ENCODE measurements around the gene PSMB1.
A peak's percentile ranks its signal among the peaks of the same experiment; 100 is the strongest.
"Not testable (repeated sequence)": the region's sequence is repeated elsewhere in the genome, so short reads cannot be mapped to it uniquely, and the experiment has no call there.

Gene PSMB1

DNA sequence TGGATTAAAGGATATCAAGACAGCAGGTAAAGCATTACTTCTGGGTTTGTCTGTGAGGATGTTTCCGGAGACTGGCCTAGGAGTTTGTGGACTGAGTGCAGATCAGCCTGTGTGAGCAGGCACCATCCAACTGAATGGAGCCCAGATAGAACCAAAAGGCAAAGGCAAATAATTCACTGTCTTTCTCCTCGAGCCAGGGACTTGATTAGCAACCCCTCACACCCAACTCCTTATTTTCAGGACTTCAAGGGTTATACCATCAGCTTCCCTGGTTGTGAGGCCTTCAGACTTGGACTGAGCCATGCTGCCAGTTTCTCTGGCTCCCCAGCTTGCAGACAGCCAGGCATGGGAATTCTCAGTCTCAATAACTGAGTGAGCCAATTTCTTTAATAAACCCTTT is 19.3 kb downstream of the PSMB1 start:
- DNase-seq = no peak

DNA sequence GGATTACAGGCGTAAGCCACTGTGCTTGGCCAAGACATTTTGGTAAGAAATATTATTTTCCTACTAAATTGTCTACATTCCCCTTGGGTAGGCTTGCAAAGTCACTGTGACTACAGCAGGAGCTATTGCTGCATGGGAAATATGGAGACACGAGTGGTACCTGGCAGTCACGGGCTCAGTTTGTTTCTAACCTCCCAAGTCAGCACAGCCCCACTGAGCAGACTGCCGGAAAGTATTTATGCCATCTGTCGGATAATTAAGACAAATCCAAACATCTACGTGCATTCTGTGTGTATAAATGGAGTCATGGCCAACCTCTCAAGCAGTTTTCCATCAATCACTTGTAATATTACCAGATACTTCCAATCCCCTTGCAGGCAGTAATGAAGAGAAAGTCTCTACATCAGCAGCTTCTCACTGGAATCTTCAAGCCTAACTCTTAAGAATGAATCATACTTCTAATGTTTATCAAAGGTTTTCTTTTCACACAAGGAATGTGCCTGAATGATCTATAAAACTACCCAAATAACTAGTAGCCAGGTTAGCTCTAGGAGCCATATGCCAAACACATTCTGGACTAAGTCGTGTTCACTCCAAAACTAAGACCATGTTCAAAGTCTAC is 20.1 kb downstream of the PSMB1 start:
- no peak for DNase-seq

DNA sequence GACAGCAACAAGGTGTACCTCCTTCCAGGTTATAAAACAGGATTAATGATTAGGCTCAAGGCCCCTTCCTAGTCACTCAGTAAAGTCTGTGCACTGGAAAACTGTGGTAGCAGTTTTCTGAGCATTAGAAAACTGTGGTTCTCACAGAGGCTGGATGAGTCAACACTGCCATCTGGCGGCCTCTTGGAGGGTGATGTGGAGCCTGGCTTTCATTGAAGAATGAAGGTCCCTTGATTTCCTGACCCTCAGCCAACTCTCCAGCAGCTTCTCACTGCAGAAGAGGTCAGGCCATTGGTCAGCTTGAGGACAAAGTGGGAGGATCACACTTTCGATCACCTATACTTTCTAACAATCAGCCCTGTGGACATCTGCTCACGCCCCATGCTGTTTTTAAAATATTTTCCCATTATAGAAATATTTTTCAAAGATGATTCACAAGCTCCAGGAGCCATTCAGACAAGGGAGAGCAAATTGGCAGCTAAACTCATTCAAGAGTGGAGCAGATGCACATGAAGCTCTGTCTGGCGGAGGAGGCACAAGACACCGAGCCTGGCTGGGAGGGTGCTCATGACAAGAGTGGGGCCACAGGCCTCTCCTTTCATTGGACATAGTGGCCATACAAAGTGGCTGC is 23.2 kb downstream of the PSMB1 start:
- DNase-seq = peak; percentile 73

DNA sequence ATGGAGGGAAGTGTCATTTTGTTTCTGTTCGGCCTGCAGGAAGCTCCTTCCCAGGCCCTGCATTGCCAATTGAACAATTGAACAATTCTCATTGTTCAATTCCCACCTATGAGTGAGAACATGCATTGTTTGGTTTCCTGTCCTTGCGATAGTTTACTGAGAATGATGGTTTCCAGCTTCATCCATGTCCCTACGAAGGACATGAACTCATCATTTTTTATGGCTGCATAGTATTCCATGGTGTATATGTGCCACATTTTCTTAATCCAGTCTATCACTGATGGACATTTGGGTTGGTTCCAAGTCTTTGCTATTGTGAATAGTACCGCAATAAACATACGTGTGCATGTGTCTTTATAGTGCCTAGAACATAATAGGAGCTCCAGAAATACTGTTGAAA is 25.1 kb downstream of the PSMB1 start:
- DNase-seq = not testable (repeated sequence)

DNA sequence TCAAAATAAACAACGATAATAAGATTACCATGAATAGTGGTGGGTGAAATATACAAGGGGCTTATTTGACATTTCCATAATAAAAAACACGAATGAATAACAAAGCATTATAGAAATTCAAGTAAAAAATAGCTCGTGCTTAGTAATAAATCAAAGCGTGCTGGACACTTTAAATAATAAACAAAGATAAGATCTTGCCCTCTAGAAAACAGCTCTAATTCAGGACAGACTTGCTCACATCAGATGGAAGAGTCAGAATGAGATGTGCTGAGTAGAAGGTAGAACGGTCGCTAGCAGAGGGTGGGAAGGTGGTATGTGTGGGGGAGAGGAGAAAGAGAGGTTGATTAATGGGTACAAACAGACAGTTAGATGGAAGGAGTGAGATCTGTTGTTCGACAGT is 27.3 kb downstream of the PSMB1 start:
- DNase-seq = no peak

DNA sequence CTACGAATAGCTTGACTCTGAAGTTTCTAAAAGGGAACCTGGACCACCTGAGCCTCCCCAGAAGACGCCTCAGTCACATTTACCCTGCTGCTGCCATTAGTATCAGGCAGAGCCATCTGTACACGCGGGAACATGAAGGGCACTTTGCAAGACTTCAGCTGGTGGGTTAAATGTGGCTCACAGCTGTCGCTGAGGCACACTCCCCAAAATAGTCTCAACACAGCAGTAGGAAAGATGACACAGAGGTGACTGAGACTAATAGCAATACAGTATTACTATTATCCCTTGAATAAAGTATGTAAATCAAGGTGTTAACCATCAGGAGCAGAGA is 29.0 kb downstream of the PSMB1 start:
- DNase-seq = no peak

DNA sequence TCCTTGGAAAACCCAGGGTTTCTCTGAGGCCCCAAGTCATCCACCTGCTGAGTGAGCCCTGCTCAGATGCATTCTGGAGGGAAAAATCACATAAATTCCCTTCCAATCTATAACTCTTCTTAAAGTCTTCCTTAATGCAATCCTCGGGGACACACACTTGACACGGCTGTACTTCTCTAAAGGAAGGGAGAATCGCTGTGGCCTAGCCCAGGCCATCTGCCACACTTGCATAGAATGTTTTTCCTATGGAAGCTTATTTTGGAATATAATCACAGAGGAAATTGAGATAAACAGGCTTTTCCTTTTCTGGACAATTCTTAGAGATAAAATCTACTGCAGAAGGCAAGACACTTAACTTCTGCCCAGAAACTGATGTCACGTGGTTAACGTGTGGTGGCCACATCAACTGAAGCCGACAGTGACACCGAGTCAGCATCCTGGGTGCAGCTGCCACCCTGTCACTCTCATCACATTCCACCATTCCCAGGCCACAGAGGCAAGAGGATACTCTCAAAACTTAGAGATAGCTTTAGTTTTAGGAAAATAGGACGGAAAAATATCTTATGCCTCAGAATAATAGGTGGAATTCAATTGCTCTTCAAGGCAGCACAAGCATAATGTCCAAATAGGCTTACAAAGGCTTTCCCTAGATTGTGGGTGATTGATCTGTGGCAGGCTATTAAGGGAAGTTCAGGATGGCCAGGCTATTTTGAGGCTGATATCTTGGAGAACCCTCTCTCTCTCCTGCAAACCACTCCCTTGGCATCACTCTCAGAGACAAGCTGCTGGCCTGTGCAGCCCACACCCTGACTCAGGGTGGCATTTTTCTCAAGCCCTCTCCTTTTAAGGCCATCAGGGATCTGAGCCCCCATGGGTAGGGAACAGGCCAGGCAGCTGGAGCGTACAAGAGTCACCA is 29.6 kb downstream of the PSMB1 start:
- no peak for DNase-seq

DNA sequence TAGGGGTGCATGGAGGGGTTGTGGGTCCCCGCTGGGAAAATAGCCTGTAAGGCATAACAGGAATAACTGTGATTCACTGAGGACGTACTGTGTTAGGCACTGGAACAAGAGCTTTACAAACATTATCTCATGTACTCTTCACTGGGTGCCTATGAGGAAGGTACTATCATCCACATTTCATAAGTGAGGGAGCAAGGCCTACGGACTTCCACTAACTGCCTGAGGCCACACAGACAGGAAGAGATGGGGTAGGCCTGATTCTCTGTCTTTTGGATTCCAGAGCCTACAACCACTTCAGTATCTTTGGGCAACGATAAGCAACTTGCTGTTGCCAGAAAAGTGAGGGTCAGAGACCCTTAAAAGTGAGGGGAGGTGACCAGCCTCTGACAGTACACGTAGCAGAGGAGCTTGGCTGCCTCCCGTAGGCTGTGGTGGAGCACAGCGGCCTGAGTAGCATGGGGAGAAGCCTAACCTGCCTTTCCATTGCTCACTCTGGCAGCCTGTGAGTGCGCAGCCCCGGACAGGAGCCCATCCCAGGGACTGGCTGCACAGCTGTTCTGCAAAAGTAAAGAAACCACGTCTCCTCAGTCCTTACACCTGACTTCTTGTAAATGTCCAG is 30.4 kb downstream of the PSMB1 start:
- DNase-seq = peak; percentile 18

DNA sequence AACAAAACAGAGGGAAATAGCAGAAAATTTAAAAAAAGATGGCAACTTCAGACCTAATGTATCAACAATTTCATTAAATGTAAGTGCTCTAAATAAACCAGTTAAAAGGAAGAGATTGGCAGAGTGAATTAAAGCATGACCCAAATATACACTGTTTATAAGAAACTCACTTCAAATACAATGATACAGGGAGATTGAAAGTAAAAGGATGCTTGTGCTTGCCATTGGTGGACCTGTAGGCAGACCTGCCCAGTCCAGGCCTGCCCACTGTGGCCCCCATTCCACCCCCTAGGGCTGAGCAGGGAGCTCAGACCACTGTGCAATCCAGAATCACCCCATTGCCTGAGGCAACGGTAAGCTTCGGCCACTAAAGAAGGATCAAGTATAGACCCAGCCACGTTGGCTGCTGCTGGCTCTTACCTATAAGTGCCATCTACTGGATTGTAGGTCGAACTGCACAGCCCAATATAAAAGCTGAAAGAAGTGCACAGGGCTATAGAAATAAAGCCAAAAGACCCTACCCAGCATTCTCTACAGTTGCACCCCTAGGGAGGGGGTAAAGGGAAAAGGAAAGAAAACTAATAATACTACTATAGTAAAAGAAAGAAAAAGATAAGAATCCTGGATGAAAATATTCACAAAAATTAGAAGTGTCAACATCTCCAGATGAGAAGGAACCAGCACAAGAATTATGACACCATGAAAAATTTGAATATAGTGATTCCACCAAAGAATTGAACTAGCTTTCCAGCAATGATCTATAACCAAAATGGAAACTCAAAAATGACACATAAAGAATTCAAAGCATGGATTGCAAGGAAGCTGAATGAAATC is 36.1 kb downstream of the PSMB1 start:
- DNase-seq = peak; percentile 78

DNA sequence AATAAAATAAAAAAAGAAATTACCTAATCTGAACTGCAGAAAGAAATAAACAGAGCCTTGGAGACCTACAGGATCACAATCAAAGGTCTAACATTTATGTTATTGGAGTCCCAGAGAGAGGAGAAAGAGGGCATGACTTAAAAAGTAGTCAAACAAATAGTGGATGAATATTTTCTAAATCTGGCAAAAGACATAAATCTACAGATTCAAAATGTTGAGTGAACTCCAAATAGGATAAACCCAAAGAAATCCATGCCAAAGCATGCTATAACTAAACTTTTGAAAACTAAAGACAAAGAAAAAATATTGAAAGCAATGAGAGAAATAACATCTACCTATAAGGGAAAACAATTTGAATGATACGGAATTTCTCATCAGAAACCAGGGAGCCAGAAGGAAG is 38.2 kb downstream of the PSMB1 start:
- no peak for DNase-seq

DNA sequence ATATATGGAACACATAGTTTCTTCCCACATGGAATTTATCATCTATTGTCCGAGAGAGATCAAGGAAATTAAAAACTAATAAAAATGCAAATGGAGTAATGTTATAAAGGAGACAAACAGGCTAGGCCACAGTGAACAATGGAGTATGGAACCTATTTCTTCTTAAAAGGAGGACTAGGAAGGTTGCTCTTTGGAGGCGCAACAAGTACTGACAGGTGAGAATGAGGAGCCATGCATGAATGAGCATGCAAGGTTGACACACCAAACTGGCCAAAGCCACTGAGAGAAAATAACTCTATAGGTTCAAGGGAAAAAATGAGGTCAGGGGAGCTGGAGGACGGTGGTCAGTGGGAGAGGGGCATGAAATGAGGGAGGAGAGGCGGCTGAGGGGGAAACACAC is 40.9 kb downstream of the PSMB1 start:
- no peak for DNase-seq

DNA sequence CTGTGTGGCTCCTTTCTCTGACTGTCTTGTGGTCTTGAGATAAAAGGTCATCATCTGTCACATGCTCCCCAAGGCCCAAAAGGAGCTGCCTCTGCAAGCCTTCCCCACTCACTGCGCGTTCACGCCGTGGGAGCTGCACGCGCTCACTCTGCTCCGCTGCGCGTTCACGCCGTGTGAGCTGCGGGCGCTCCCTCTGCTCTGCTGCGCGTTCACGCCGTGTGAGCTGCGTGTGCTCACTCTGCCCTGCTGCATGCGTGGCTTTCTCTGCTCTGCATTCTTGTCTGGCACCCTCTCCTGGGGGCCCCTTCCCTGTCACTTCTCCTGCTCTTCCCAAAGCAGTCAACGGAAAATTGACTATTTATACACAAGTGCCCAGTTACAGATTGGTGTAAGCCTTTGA is 42.5 kb downstream of the PSMB1 start:
- DNase-seq = no peak

DNA sequence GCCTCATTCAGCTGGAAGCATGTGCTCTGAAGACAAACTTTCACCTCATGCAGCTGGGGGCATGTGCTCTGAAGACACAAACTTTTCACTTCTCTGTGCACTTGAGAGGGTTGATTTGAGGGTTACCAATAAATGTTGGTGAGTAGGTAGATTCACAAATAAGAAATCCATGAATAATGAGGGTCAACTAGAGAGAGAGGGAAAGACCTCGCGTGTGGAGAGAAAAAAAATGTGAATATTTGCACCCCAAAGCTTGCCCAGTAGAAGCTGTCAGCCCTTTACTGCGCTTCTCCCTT is 43.4 kb downstream of the PSMB1 start:
- no peak for DNase-seq

DNA sequence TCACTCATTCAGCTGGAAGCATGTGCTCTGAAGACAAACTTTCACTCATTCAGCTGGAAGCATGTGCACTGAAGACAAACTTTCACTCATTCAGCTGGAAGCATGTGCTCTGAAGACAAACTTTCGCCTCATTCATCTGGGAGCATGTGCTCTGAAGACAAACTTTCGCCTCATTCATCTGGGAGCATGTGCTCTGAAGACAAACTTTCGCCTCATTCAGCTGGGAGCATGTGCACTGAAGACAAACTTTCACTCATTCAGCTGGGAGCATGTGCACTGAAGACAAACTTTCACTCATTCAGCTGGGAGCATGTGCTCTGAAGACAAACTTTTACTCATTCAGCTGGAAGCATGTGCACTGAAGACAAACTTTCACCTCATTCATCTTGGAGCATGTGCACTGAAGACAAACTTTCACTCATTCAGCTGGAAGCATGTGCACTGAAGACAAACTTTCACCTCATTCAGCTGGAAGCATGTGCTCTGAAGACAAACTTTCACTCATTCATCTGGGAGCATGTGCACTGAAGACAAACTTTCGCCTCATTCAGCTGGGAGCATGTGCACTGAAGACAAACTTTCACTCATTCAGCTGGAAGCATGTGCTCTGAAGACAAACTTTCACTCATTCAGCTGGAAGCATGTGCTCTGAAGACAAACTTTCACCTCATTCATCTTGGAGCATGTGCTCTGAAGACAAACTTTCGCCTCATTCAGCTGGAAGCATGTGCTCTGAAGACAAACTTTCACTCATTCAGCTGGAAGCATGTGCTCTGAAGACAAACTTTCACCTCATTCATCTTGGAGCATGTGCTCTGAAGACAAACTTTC is 44.0 kb downstream of the PSMB1 start:
- not testable (repeated sequence) for DNase-seq

DNA sequence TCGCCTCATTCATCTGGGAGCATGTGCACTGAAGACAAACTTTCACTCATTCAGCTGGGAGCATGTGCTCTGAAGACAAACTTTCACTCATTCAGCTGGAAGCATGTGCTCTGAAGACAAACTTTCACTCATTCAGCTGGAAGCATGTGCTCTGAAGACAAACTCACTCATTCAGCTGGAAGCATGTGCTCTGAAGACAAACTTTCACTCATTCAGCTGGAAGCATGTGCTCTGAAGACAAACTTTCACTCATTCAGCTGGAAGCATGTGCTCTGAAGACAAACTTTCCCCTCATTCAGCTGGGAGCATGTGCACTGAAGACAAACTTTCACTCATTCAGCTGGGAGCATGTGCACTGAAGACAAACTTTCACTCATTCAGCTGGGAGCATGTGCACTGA is 44.8 kb downstream of the PSMB1 start:
- not testable (repeated sequence) for DNase-seq

DNA sequence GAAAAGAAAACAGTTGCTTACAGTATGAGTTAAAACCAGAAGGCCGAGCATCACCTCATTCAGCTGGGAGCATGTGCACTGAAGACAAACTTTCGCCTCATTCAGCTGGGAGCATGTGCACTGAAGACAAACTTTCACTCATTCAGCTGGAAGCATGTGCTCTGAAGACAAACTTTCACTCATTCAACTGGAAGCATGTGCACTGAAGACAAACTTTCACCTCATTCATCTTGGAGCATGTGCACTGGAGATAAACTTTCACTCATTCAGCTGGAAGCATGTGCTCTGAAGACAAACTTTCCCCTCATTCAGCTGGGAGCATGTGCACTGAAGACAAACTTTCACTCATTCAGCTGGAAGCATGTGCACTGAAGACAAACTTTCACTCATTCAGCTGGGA is 45.4 kb downstream of the PSMB1 start:
- not testable (repeated sequence) for DNase-seq

DNA sequence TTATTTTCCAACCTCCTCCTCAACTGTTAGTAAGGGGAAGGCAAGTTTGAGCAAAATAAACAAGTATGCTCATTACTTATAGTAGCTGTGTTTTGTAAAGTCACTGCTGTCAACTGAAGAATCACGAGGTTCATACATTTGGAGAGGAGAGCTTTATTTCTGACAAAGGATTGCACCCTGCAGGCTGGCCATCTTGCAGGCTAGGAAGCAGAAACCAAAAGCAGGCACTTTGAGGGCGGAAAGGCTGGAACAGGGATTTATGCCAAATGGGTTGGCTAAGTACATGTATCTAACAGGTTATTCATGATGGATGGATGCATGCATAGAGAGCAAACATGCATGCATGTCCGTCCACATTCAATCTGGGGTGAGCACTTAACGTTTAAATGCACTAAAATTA is 46.7 kb downstream of the PSMB1 start:
- no peak for DNase-seq

DNA sequence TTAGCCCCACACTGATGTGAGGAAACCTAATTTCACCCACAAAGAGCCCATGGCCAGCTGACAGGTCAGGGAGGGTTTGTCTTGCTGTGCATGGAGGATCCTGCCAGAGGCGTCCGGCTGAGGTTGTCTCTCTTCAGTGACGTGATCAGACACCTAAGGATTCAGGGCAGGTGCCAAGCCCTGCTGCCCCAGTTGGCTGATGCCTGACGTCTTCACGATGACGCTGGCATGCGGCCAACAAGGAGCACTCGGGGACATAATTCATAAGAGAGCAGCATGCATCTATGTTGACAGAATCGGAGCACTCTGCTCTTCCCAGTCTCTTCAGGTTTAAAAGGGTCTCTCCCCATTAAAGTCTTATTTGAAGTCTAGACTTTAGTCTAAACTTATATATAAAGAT is 47.8 kb downstream of the PSMB1 start:
- DNase-seq = no peak

DNA sequence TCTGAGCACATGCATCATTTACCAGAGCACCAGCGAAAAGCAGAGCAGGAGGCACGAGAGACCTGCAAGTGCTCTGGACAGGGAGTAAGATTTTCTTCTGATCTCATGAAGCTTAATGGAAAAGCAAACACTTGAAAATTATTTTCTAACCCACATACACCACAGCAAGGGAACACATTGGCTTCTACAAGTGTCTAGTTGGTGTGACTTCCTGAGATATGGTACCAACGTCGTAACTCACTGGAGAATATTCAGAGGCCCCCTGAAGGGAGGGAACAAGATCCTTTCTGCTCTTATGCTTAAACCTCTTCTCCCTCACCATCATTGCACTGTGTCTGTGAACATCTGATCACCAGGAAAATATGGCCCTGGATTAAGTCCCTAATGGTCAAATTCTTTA is 48.6 kb downstream of the PSMB1 start:
- no peak for DNase-seq

DNA sequence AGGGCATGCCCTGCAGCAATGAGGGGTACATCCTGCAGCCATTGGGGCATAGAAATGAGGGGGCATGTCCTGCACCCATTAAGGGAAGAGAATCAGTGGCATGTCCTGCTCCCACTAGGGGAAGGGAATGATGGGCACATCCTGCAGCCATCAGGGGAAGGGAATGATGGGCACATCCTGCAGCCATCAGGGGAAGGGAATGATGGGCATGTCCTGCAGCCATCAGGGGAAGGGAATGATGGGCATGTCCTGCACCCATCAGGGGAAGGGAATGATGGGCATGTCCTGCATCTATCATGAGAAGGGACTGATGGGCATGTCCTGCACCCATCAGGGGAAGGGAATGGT is 49.7 kb downstream of the PSMB1 start:
- no peak for DNase-seq

DNA sequence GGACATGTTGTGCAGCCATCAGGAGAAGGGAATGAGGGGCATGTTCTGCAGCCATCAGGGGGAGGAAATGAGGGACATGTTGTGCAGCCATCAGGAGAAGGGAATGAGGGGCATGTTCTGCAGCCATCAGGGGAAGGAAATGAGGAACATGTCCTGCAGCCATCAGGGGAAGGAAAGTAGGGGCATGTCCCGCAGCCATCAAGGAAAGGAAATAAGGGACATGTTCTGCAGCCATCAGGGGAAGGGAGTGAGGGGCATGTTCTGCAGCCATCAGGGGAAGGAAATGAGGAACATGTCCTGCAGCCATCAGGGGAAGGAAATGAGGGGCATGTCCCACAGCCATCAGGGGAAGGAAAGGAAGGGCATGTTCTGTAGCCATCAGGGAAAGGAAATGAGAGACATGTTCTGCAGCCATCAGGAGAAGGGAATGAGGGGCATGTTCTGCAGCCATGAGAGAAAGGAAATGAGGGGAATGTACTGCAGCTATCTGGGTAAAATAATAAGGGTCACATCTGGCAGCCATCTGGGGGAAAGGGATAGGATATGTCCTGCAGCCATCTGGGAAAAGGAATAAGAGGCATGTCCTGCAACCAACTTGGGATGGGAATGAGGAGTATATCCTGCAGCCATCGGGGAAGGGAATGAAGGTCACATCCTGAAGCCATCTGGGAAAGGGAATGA is 50.2 kb downstream of the PSMB1 start:
- not testable (repeated sequence) for DNase-seq

DNA sequence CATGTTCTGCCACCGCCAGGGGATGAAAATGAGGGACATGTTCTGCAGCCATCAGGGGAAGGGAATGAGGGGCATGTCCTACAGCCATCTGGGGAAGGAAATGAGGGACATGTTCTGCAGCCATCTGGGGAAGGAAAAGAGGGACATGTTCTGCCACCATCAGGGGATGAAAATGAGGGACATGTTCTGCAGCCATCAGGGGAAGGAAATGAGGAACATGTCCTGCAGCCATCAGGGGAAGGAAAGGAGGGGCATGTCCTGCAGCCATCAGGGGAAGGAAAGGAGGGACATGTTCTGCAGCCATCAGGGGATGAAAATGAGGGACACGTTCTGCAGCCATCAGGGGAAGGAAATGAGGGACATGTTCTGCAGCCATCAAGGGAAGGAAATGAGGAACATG is 50.8 kb downstream of the PSMB1 start:
- not testable (repeated sequence) for DNase-seq
